Suprapubic skin (tissue), 4 donors: ENCODE measurements around the gene MICB.

Source experiments
- CTCF ChIP-seq, 2 donors: fragments of 200-600 bp in 1 of 2; fragments of 450-650 bp in 1 of 2; sonication (generic) in 1 of 2; IDR thresholded peaks; one replicate each; pipeline ENCODE4 v1.5.1; 2016 to 2019; ENCODE audit warnings: antibody characterized with exemption in 2 of 2, mild to moderate bottlenecking in 1 of 2, moderate library complexity in 1 of 2
- EP300 ChIP-seq: sonication (generic); formaldehyde crosslinking; IDR thresholded peaks from one replicate; pipeline ENCODE4 v1.6.1; 2017; ENCODE audit warnings: antibody characterized with exemption
- POLR2A ChIP-seq, 2 donors: fragments of 450-650 bp; IDR thresholded peaks; one replicate each; pipeline ENCODE4 v1.6.1; 2017; ENCODE audit warnings: antibody characterized with exemption in 2 of 2, mild to moderate bottlenecking in 2 of 2, moderate library complexity in 2 of 2
- POLR2AphosphoS5 ChIP-seq, 3 donors: sonication (generic); formaldehyde crosslinking; IDR thresholded peaks; one replicate each; pipeline ENCODE4 v1.6.1; 2017; ENCODE audit warnings: antibody characterized with exemption in 3 of 3

DNA sequence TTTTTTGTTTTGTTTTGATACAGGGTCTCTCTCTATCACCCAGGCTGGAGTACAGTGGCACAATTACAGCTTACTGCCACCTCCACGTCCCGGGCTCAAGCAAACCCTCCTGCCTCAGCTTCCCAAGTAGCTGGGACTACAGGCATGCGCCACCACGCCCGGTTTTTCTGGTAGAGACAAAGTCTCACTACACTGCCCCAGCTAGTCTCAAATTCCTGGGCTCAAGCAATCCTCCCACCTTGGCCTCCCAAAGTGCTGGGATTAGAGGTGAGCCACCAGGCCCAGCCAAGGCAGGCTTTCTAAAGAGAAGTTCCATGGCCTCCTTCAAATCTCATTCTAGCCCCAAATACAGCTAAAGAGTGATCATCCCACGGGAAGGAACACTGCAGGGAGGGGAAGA is 36.1 kb downstream of the MICB start:
- TF ChIP-seq CTCF (IDR thresholded peaks at IDR 0.05): no peak
- no peak for TF ChIP-seq EP300
- no peak for TF ChIP-seq POLR2A (IDR thresholded peaks at IDR 0.05)
- TF ChIP-seq POLR2AphosphoS5 (IDR thresholded peaks at IDR 0.05): no peak
